HG02938 (cell line): ENCODE data around the gene CPT1A.
"Not testable (repeated sequence)": the region's sequence is repeated elsewhere in the genome, so short reads cannot be mapped to it uniquely, and the experiment has no call there.

Source experiments
- ATAC-seq: cut with Tn5 transposase; IDR thresholded peaks from one replicate; pipeline ENCODE4 v1.9.1; 2021; ENCODE audit warnings: mild to moderate bottlenecking, moderate library complexity; ENCODE audit not compliant: unreplicated experiment

The CPT1A gene

GRCh38 chr11:68841718-68842426 is at the start of gene CPT1A:
Gene CPT1A, minus strand, starts transcription at chr11:68841916. Its CDS starts 26,442 bp downstream, at chr11:68815474.
- no peak for ATAC-seq

- no peak for ATAC-seq
These were observed 48.9 kb upstream of the CPT1A start for GRCh38 chr11:68890490-68891231.

GRCh38 chr11:68889948-68890446 is 48.3 kb upstream of the CPT1A start:
- no peak for ATAC-seq

- not testable (repeated sequence) for ATAC-seq
These were observed 43.1 kb upstream of the CPT1A start for GRCh38 chr11:68884827-68885226.

GRCh38 chr11:68882391-68882790 is 40.7 kb upstream of the CPT1A start:
- ATAC-seq, result no peak

- ATAC-seq, result no peak
These were observed 39.6 kb upstream of the CPT1A start for GRCh38 chr11:68881320-68881719.

- ATAC-seq, result no peak
These were observed 39.1 kb upstream of the CPT1A start for GRCh38 chr11:68880851-68881250.

GRCh38 chr11:68878022-68878421 is 36.3 kb upstream of the CPT1A start:
- no peak for ATAC-seq

- no peak for ATAC-seq
These were observed 30.7 kb upstream of the CPT1A start for GRCh38 chr11:68872216-68873003.

- ATAC-seq, result no peak
These were observed 28.8 kb upstream of the CPT1A start for GRCh38 chr11:68870470-68870869.

- ATAC-seq, result no peak
These were observed 26.6 kb upstream of the CPT1A start for GRCh38 chr11:68868221-68868835.

GRCh38 chr11:68867066-68867465 is 25.4 kb upstream of the CPT1A start:
- no peak for ATAC-seq

GRCh38 chr11:68865241-68865640 is 23.5 kb upstream of the CPT1A start:
- ATAC-seq, result no peak

- ATAC-seq, result no peak
These were observed 22.0 kb upstream of the CPT1A start for GRCh38 chr11:68863553-68864265.

- ATAC-seq, result no peak
These were observed 20.7 kb upstream of the CPT1A start for GRCh38 chr11:68862421-68862820.

GRCh38 chr11:68859123-68859522 is 17.4 kb upstream of the CPT1A start:
- ATAC-seq, result no peak

- no peak for ATAC-seq
These were observed 15.4 kb upstream of the CPT1A start for GRCh38 chr11:68857037-68857586.

GRCh38 chr11:68856425-68857030 is 14.8 kb upstream of the CPT1A start:
- not testable (repeated sequence) for ATAC-seq

- no peak for ATAC-seq
These were observed 13.7 kb upstream of the CPT1A start for GRCh38 chr11:68855205-68855981.
